ENCODE results near the gene GNB4. TPM values are rescaled to one million over a fixed set of nuclear protein-coding genes. Genes with fewer than 3 reads are reported as not detected.

Gene GNB4
- total RNA-seq, 1 experiment from 2014 or later = 26.7 TPM

DNA sequence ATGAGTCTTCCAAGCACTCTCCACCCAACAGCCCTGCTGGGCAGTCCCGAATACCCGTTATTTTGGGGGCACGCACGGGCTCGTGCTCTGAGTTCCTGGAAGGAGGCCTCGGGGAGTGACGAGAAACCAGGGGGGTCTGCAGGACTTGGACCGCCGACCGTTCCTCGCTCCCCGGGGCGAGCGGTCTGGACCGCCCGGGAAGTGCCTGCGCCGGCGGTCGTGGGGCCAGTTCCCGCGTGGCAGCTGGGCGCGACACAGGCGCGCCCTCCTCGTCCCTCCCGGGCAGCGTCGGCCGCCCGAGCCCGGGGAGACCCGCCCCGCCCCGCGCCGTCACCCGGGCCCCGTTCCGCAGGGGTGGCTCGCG lies 387 bp downstream of the GNB4 start:
- ATAC-seq (peak; percentile 75), DNase-seq (ENCODE audit: low read depth, low spot score) (no peak)
- H3K36me3 ChIP-seq (ENCODE audit: control insufficient read depth, insufficient read depth, low read length) = no peaks in the 10 kb centered on the region
- no peaks in the 10 kb centered on the region for H3K9me3 ChIP-seq (ENCODE audit: control insufficient read depth, insufficient read depth, low read depth, low read length)
- intact Hi-C loops (cut with micrococcal nuclease; ENCODE audit: unreplicated experiment) = no loop called here
- H3K4me3 ChIP-seq (ENCODE audit: low read depth in 2 of 2, low read length in 2 of 2) = peak overlapping the region; percentile 64 to 72
- in situ Hi-C loops (cut with HindIII; ENCODE audit: low pct_unique_long_range_greater_than_20kb, low sequenced_read_pairs) = no loop called here
- TF ChIP-seq POLR2AphosphoS5 (IDR thresholded peaks at IDR 0.05; ENCODE audit: low read depth, low read length) (no peak), SIN3A (IDR thresholded peaks at IDR 0.05; ENCODE audit: borderline replicate concordance, insufficient read depth, low read depth, low read length) (0 out of 2 replicates have a peak, but pooled peaks have one; percentile 53)
- H3K4me1 ChIP-seq (ENCODE audit: control insufficient read depth, insufficient read depth, low read length) = peaks cover 11% of the 10 kb centered on the region
- no TSS peak for BruUV-seq (replicated peaks)
- H3K27me3 ChIP-seq (ENCODE audit: control insufficient read depth, insufficient read depth, low read length) = peaks cover 4% of the 10 kb centered on the region; the same call in 1 of the 2 replicates
- ChIA-PET CTCF (no interaction called here), POLR2A (interaction anchor here (0.6 kb wide), 1 partner anchor 126 kb away, joined by 3 read pairs; no protein-coding TSS in a partner anchor)
- H3K27ac ChIP-seq (ENCODE audit: low read length) = peak overlapping the region; percentile 78

DNA sequence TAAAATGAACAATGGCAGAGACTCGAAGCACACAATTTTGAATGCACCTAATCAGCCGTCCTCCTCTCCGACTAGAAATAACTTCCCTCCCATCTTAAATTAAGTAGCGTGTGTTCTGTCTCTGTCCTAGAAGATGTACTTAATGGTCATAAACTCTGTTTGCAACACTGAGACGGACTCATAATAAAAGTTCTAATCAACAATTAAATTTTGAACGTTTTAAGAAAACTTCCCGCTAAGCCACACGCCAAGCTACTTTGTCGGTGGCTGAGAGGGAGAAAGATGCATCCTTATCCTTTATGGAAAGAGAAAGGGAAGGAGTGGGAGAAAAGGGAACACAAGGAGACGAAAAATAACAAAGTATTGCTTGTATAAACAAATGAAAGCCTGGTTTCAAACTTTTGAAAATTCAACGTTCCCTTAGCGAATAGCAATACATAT lies 989 bp downstream of the GNB4 start:
- TF ChIP-seq, protein P1, sequence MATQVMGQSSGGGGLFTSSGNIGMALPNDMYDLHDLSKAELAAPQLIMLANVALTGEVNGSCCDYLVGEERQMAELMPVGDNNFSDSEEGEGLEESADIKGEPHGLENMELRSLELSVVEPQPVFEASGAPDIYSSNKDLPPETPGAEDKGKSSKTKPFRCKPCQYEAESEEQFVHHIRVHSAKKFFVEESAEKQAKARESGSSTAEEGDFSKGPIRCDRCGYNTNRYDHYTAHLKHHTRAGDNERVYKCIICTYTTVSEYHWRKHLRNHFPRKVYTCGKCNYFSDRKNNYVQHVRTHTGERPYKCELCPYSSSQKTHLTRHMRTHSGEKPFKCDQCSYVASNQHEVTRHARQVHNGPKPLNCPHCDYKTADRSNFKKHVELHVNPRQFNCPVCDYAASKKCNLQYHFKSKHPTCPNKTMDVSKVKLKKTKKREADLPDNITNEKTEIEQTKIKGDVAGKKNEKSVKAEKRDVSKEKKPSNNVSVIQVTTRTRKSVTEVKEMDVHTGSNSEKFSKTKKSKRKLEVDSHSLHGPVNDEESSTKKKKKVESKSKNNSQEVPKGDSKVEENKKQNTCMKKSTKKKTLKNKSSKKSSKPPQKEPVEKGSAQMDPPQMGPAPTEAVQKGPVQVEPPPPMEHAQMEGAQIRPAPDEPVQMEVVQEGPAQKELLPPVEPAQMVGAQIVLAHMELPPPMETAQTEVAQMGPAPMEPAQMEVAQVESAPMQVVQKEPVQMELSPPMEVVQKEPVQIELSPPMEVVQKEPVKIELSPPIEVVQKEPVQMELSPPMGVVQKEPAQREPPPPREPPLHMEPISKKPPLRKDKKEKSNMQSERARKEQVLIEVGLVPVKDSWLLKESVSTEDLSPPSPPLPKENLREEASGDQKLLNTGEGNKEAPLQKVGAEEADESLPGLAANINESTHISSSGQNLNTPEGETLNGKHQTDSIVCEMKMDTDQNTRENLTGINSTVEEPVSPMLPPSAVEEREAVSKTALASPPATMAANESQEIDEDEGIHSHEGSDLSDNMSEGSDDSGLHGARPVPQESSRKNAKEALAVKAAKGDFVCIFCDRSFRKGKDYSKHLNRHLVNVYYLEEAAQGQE (IDR thresholded peaks at IDR 0.05; ENCODE audit: insufficient read depth in 1 of 2, low read depth in 2 of 2, low read length in 1 of 2) = no peak
- no peak for TF ChIP-seq TCF7L2 (IDR thresholded peaks at IDR 0.05; ENCODE audit: low read depth, low read length)
- Histone ChIP-seq H3K27me3 (ENCODE audit: control insufficient read depth, insufficient read depth, low read length) (0 out of 2 replicates have a peak, but pooled peaks cover 2% of the 10 kb centered on the region), H3K27ac (ENCODE audit: low read length) (peak overlapping the region; percentile 78), H3K4me3 (ENCODE audit: low read depth in 2 of 2, low read length in 2 of 2) (peak overlapping the region; percentile 64 to 72), H3K36me3 (ENCODE audit: control insufficient read depth, insufficient read depth, low read length) (no peaks in the 10 kb centered on the region), H3K9me3 (ENCODE audit: control insufficient read depth, insufficient read depth, low read depth, low read length) (no peaks in the 10 kb centered on the region), H3K4me1 (ENCODE audit: control insufficient read depth, insufficient read depth, low read length) (peaks cover 11% of the 10 kb centered on the region)
- in situ Hi-C loops (cut with HindIII; ENCODE audit: low pct_unique_long_range_greater_than_20kb, low sequenced_read_pairs) = no loop called here
- ATAC-seq (no peak), DNase-seq (ENCODE audit: low read depth, low spot score) (no peak)
- POLR2A ChIA-PET = interaction anchor here (0.6 kb wide), 1 partner anchor 112 kb away, joined by 3 read pairs; no protein-coding TSS in a partner anchor
- CTCF ChIA-PET = no interaction called here
- intact Hi-C loops (cut with micrococcal nuclease; ENCODE audit: unreplicated experiment) = no loop called here
- no TSS peak for BruUV-seq (replicated peaks)

DNA sequence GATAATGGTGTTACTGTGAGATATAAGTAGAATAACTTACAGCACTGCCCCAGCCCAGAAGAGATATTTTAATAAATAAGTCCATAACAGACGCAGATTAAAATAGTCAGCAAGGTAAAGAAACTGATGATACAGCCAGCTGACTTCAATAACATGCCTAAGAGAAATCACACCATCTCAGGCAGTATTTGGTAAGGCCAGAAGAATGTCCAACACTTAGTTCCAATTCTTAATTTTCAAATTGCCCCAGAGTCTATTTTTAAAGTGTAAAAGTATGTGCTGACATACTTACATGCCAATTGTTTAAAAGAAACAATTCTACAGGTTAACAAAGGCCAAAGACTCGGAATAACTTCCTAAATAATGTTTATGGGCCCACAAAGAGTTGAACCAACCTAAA lies 1.6 kb downstream of the GNB4 start:
- Histone ChIP-seq H3K27me3 (ENCODE audit: control insufficient read depth, insufficient read depth, low read length) (0 out of 2 replicates have a peak, but pooled peaks cover 2% of the 10 kb centered on the region), H3K27ac (ENCODE audit: low read length) (no peak overlapping the region; the same call in 1 of the 2 replicates), H3K36me3 (ENCODE audit: control insufficient read depth, insufficient read depth, low read length) (no peaks in the 10 kb centered on the region), H3K9me3 (ENCODE audit: control insufficient read depth, insufficient read depth, low read depth, low read length) (no peaks in the 10 kb centered on the region), H3K4me1 (ENCODE audit: control insufficient read depth, insufficient read depth, low read length) (peaks cover 11% of the 10 kb centered on the region), H3K4me3 (ENCODE audit: low read depth in 2 of 2, low read length in 2 of 2) (peak overlapping the region in 1 of 2 experiments; percentile 64; a peak in 3 of 4 replicates)
- CTCF ChIA-PET = no interaction called here
- intact Hi-C loops (cut with micrococcal nuclease; ENCODE audit: unreplicated experiment) = no loop called here
- BruUV-seq (replicated peaks) = TSS peak; percentile 55
- no peak for ATAC-seq
- POLR2A ChIA-PET = interaction anchor here (0.6 kb wide), 1 partner anchor 113 kb away, joined by 3 read pairs; no protein-coding TSS in a partner anchor
- TF ChIP-seq, protein P2, sequence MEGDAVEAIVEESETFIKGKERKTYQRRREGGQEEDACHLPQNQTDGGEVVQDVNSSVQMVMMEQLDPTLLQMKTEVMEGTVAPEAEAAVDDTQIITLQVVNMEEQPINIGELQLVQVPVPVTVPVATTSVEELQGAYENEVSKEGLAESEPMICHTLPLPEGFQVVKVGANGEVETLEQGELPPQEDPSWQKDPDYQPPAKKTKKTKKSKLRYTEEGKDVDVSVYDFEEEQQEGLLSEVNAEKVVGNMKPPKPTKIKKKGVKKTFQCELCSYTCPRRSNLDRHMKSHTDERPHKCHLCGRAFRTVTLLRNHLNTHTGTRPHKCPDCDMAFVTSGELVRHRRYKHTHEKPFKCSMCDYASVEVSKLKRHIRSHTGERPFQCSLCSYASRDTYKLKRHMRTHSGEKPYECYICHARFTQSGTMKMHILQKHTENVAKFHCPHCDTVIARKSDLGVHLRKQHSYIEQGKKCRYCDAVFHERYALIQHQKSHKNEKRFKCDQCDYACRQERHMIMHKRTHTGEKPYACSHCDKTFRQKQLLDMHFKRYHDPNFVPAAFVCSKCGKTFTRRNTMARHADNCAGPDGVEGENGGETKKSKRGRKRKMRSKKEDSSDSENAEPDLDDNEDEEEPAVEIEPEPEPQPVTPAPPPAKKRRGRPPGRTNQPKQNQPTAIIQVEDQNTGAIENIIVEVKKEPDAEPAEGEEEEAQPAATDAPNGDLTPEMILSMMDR (IDR thresholded peaks at IDR 0.05) = no peak
- TF ChIP-seq POLR2AphosphoS5 (IDR thresholded peaks at IDR 0.05; ENCODE audit: low read depth, low read length) (no peak), TCF7L2 (IDR thresholded peaks at IDR 0.05; ENCODE audit: low read depth, low read length) (no peak), SIN3A (IDR thresholded peaks at IDR 0.05; ENCODE audit: borderline replicate concordance, insufficient read depth, low read depth, low read length) (no peak)
- TF ChIP-seq, protein P1 (IDR thresholded peaks at IDR 0.05; ENCODE audit: insufficient read depth in 1 of 2, low read depth in 2 of 2, low read length in 1 of 2) = no peak
- in situ Hi-C loops (cut with HindIII; ENCODE audit: low pct_unique_long_range_greater_than_20kb, low sequenced_read_pairs) = no loop called here
- DNase-seq (ENCODE audit: low read depth, low spot score) = no peak

All from Panc1 (cell line).